Endothelial cell of umbilical vein (primary cell): ENCODE data around the gene RAD9A. TPM values are rescaled to one million over a fixed set of nuclear protein-coding genes. Genes with fewer than 3 reads are reported as not detected.

ENCODE experiments used
- BruUV-seq: library from RNA; stranded (reverse); fragments of 400-500 nt; replicated peaks from 2 replicates; lab custom pipeline; 2021; lab: Mats Ljungman, UMichigan
- CTCF ChIA-PET: fragments of 300-600, 350-600 bp; sonication (Branson Sonifier 250); formaldehyde crosslinking; loops from one replicate; lab custom pipeline; 2021; ENCODE audit warnings: antibody characterized with exemption, inconsistent platforms; lab: Charles Lee
- POLR2A ChIA-PET: fragments of 300-600, 350-600 bp; sonication (Branson Sonifier 250); formaldehyde crosslinking; loops from one replicate; lab custom pipeline; 2021; ENCODE audit warnings: antibody characterized with exemption, inconsistent platforms; lab: Charles Lee
- DNase-seq: peaks from one replicate; pipeline ENCODE4 v3.0.0-alpha.2; 2011; ENCODE audit warnings: low read depth, low spot score
- FAIRE-seq: peaks from 2 replicates; lab custom pipeline; 2011; peaks lifted over from hg19 to GRCh38; lab: Jason Lieb, UNC
- H2AFZ ChIP-seq: 2 replicates; pipeline ENCODE4 v1.6.0; 2012; ENCODE audit warnings: low read depth, low read length, control low read depth, inconsistent platforms
- H3K27ac ChIP-seq: 2 replicates; pipeline ENCODE4 v1.5.1; 2011; ENCODE audit warnings: low read depth, mild to moderate bottlenecking, control low read depth, low read length, moderate library complexity; ENCODE audit not compliant: insufficient read depth
- H3K27me3 ChIP-seq, 2 experiments: 2 replicates each; pipeline versions ENCODE4 v1.6.0 to v1.6.1; 2011; ENCODE audit warnings: low read length in 2 of 2, mixed read lengths in 1 of 2; ENCODE audit not compliant: control insufficient read depth in 2 of 2, insufficient read depth in 2 of 2
- H3K36me3 ChIP-seq, 2 experiments: 2 replicates in 1 of 2; 3 replicates in 1 of 2; pipeline ENCODE4 v1.5.1; 2011; ENCODE audit warnings: low read length in 2 of 2, mild to moderate bottlenecking in 1 of 2, moderate library complexity in 1 of 2; ENCODE audit not compliant: control insufficient read depth in 2 of 2, insufficient read depth in 2 of 2; ENCODE audit errors: extremely low read depth in 1 of 2
- H3K4me1 ChIP-seq: 3 replicates; pipeline ENCODE4 v1.5.1; 2011; ENCODE audit warnings: mild to moderate bottlenecking, low read length; ENCODE audit not compliant: control insufficient read depth, insufficient read depth; ENCODE audit errors: extremely low read depth
- H3K4me2 ChIP-seq: 2 replicates; pipeline ENCODE4 v1.6.1; 2011; ENCODE audit warnings: low read length, control low read depth, mixed read lengths; ENCODE audit not compliant: insufficient read depth
- H3K4me3 ChIP-seq, 3 experiments: fragments of 200-600 bp in 1 of 3; sonication (generic), shearing (Covaris generic) in 1 of 3; replicated peaks in 1 of 3; 2 replicates each; pipeline ENCODE4 v1.5.1; 2011 to 2016; ENCODE audit warnings: control low read depth in 3 of 3, low read length in 3 of 3, mild to moderate bottlenecking in 2 of 3, inconsistent platforms in 1 of 3, low read depth in 1 of 3, moderate library complexity in 1 of 3; ENCODE audit not compliant: insufficient read depth in 1 of 3
- H3K79me2 ChIP-seq: 2 replicates; pipeline ENCODE4 v1.6.0; 2012; ENCODE audit warnings: low read length, inconsistent platforms; ENCODE audit not compliant: control insufficient read depth, insufficient read depth
- H3K9ac ChIP-seq: replicated peaks from 2 replicates; pipeline ENCODE3; 2011; ENCODE audit warnings: low read length, control low read depth; ENCODE audit not compliant: insufficient read depth; ENCODE audit errors: extremely low read depth
- H3K9me1 ChIP-seq: replicated peaks from 3 replicates; pipeline ENCODE4 v1.6.0; 2011; ENCODE audit warnings: mild to moderate bottlenecking, low read length; ENCODE audit not compliant: control insufficient read depth, insufficient read depth; ENCODE audit errors: extremely low read depth
- H3K9me3 ChIP-seq: replicated peaks from 2 replicates; pipeline ENCODE4 v1.5.1; 2012; ENCODE audit warnings: low read length, inconsistent platforms; ENCODE audit not compliant: control insufficient read depth, insufficient read depth
- H4K20me1 ChIP-seq: replicated peaks from 2 replicates; pipeline ENCODE3; 2011; ENCODE audit warnings: mild to moderate bottlenecking, low read length; ENCODE audit not compliant: control insufficient read depth, insufficient read depth; ENCODE audit errors: extremely low read depth
- CTCF ChIP-seq, 2 donors: IDR thresholded peaks; 1 replicate in 1 of 2; 2 replicates in 1 of 2; pipeline ENCODE4 v1.5.1; 2011; ENCODE audit warnings: low read length in 2 of 2, mild to moderate bottlenecking in 2 of 2, moderate library complexity in 2 of 2, control low read depth in 1 of 2, inconsistent platforms in 1 of 2, low read depth in 1 of 2; ENCODE audit not compliant: insufficient read depth in 1 of 2; ENCODE audit errors: extremely low read depth in 1 of 2
- EZH2 ChIP-seq: IDR thresholded peaks from 2 replicates; pipeline ENCODE4 v1.6.1; 2012; ENCODE audit warnings: borderline replicate concordance, low read depth, mild to moderate bottlenecking, moderate library complexity, low read length, inconsistent platforms; ENCODE audit not compliant: severe bottlenecking
- FOS ChIP-seq: IDR thresholded peaks from 2 replicates; pipeline ENCODE4 v1.6.1; 2011; ENCODE audit warnings: mild to moderate bottlenecking, low read length, moderate library complexity, borderline replicate concordance; ENCODE audit not compliant: insufficient read depth
- GATA2 ChIP-seq: IDR thresholded peaks from 2 replicates; pipeline ENCODE4 v1.7.0; 2011; ENCODE audit warnings: low read depth, mild to moderate bottlenecking, moderate library complexity, mixed read lengths, low read length; ENCODE audit not compliant: insufficient read length, insufficient read depth
- JUN ChIP-seq: IDR thresholded peaks from 2 replicates; pipeline ENCODE4 v1.6.1; 2011; ENCODE audit warnings: borderline replicate concordance, low read depth; ENCODE audit not compliant: insufficient read length, insufficient read depth
- MAX ChIP-seq: IDR thresholded peaks from 2 replicates; pipeline ENCODE4 v1.6.1; 2011; ENCODE audit not compliant: insufficient read depth, insufficient read length
- MYC ChIP-seq: IDR thresholded peaks from one replicate; pipeline ENCODE4 v1.6.1; 2011; ENCODE audit warnings: mild to moderate bottlenecking, low read depth, low read length
- POLR2A ChIP-seq: IDR thresholded peaks from 2 replicates; pipeline ENCODE4 v1.6.1; 2012; ENCODE audit warnings: low read depth, mild to moderate bottlenecking, control low read depth, low read length
- POLR2AphosphoS5 ChIP-seq: IDR thresholded peaks from 2 replicates; pipeline ENCODE4 v1.6.1; 2012; ENCODE audit warnings: low read depth, mild to moderate bottlenecking, control low read depth, low read length, moderate library complexity; ENCODE audit not compliant: insufficient read depth
- dilution Hi-C: fragments of 300-500 bp; cut with MboI; formaldehyde crosslinking; loops from one replicate; pipeline ENCODE4 v1.15.0; 2019; ENCODE audit warnings: low sequenced_read_pairs; ENCODE audit not compliant: extremely low pct_ligation_motif_present
- intact Hi-C: fragments of 100-400 bp; cut with micrococcal nuclease; formaldehyde crosslinking; loops from one replicate; pipeline ENCODE4 v1.10.0; 2022
- polyA plus RNA-seq, 4 experiments: library from polyadenylated mRNA; depleted of rRNA in 3 of 4; stranded (reverse) in 3 of 4; unstranded in 1 of 4; fragments of >200 nt; gene quantifications; 2 replicates each; pipeline versions ENCODE4 v1.2.1 to v1.2.3, GENCODE V29; 2011 to 2012; ENCODE audit warnings: missing spikeins in 1 of 4
- total RNA-seq: library from RNA; stranded (reverse); gene quantifications from 2 replicates; pipeline ENCODE4 v1.2.3, GENCODE V29; 2021

The RAD9A gene
- total and polyA plus RNA-seq, 2 donors (not counting 3 experiments of a cell fraction or from before 2014, with no cell fraction given), result 18.4 to 22.2 TPM

- Histone ChIP-seq H2AFZ (no peak overlapping the region), H3K9ac (no peak overlapping the region), H3K4me1 (peaks cover 10% of the 10 kb centered on the region), H3K79me2 (peaks cover 4% of the 10 kb centered on the region), H3K9me3 (no peaks in the 10 kb centered on the region), H3K9me1 (no peaks in the 10 kb centered on the region), H3K27me3 (no peaks in the 10 kb centered on the region), H4K20me1 (no peaks in the 10 kb centered on the region), H3K36me3 (peaks cover 0 to 2% of the 10 kb centered on the region in 2 experiments), H3K4me2 (no peak overlapping the region), H3K4me3 (no peak overlapping the region), H3K27ac (no peak overlapping the region)
- intact Hi-C loops, result loop anchor here (1.0 kb wide), 1 partner anchor 117 kb away; no protein-coding TSS in a partner anchor
- dilution Hi-C loops, result no loop called here
- peak; percentile 72 for FAIRE-seq
- BruUV-seq, result no TSS peak
- ChIA-PET CTCF (interaction anchor here (0.6 to 4.8 kb wide), 19 partner anchors 8 to 1288 kb away, joined by 3 to 32 read pairs (median 5); partner anchors contain the start of genes PITPNM1, POLD4 and PPP1CA), POLR2A (no interaction called here)
- DNase-seq, result no peak
- TF ChIP-seq CTCF (IDR thresholded peaks at IDR 0.05; ENCODE audit: extremely low read depth in 1 of 2, insufficient read depth in 1 of 2, low read depth in 1 of 2, low read length in 2 of 2), result peak; percentile 52 to 77
- TF ChIP-seq POLR2AphosphoS5, result no peak
Observed at GRCh38 chr11:67389477-67389876, 2.3 kb upstream of the RAD9A start.

DNA sequence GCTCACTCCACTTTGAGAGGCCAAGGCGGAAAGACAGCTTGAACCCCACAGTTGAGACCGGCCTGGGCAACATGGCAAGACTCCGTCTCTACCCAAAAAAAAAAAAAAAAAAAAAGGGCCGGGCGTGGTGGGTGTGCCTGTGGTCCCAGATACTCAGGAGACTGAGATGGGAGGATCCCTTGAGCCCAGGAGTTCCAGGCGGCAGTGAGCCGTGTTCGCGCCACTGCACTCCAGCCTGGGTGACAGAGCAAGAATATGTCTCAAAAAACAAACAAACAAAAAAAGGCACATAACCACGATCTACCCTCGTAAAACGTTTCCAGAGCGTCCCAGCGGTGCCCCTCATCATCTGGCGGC, 861 bp upstream of the RAD9A start:
- peak overlapping the region; percentile 52 to 80 (median 76) for H3K4me3 ChIP-seq
- BruUV-seq, result no TSS peak
- peak overlapping the region; percentile 90 for H3K4me2 ChIP-seq
- H3K79me2 ChIP-seq, result peaks cover 4% of the 10 kb centered on the region
- DNase-seq (no peak), FAIRE-seq (no peak)
- H3K9ac ChIP-seq, result peak overlapping the region; percentile 79
- H3K9me3 ChIP-seq, result no peaks in the 10 kb centered on the region
- no peaks in the 10 kb centered on the region for H3K9me1 ChIP-seq
- H3K27me3 ChIP-seq, result no peaks in the 10 kb centered on the region
- H2AFZ ChIP-seq, result peak overlapping the region; percentile 57
- POLR2A ChIA-PET, result interaction anchor here (0.6 kb wide), 1 partner anchor 21 kb away, joined by 3 read pairs; no protein-coding TSS in a partner anchor
- peaks cover 0 to 2% of the 10 kb centered on the region in 2 experiments for H3K36me3 ChIP-seq
- H3K27ac ChIP-seq, result peak overlapping the region; percentile 56
- CTCF ChIA-PET, result interaction anchor here (1.0 to 4.8 kb wide), 7 partner anchors 9 to 127 kb away, joined by 3 to 32 read pairs (median 5); partner anchors contain the start of gene PPP1CA
- dilution Hi-C loops (no loop called here), intact Hi-C loops (no loop called here)
- peaks cover 10% of the 10 kb centered on the region for H3K4me1 ChIP-seq
- no peaks in the 10 kb centered on the region for H4K20me1 ChIP-seq
- TF ChIP-seq GATA2, result no peak
- no peak for TF ChIP-seq FOS
- TF ChIP-seq MAX, result no peak
- no peak for TF ChIP-seq POLR2A
- TF ChIP-seq CTCF (IDR thresholded peaks at IDR 0.05; ENCODE audit: extremely low read depth in 1 of 2, insufficient read depth in 1 of 2, low read depth in 1 of 2, low read length in 2 of 2), result no peak
- TF ChIP-seq POLR2AphosphoS5, result no peak
- TF ChIP-seq JUN, result no peak
- no peak for TF ChIP-seq EZH2
- no peak for TF ChIP-seq MYC
